ENCODE results near the gene CHRM5.
A peak's percentile ranks its signal among the peaks of the same experiment; 100 is the strongest.
"Not testable (repeated sequence)": the region's sequence is repeated elsewhere in the genome, so short reads cannot be mapped to it uniquely, and the experiment has no call there.

The CHRM5 gene

GRCh38 chr15:33994005-33994615 is 25.8 kb downstream of the CHRM5 start:
- no peak for DNase-seq

DNA sequence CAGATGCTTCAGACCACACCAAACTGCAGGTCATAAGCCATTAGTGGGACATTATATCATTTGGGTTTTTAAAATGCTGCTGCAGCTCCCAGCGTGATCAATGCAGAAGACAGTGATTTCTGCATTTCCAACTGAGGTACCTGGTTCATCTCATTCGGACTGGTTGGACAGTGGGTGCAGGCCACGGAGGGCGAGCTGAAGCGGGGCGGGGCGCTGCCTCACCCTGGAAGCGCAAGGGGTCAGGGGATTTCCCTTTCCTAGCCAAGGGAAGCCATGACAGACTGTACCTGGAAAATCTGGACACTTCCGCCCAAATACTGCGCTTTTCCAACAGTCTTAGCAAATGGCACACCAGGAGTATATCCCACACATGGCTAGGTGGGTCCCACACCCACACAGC is 27.4 kb downstream of the CHRM5 start:
- not testable (repeated sequence) for DNase-seq

DNA sequence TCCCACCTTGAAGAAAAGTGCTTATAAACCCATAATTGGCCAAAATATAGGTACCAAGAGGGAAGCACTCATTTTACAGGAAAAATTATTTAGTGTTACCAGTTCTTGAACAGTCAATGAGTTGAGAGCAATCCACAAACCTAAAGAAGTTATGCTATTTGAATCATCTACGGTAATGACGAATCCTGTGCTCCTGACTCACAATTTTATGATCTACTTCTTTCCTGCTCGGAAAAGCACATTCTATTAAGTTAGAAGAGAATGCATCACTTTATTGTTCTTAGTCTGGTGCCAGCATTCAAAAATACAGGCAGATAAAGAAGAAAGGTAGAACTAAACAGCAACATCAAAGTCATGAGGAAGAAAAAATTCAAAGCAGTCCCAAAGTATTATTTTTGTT is 33.2 kb downstream of the CHRM5 start:
- no peak for DNase-seq

GRCh38 chr15:34006381-34006780 is 38.1 kb downstream of the CHRM5 start:
- DNase-seq, result no peak

DNA sequence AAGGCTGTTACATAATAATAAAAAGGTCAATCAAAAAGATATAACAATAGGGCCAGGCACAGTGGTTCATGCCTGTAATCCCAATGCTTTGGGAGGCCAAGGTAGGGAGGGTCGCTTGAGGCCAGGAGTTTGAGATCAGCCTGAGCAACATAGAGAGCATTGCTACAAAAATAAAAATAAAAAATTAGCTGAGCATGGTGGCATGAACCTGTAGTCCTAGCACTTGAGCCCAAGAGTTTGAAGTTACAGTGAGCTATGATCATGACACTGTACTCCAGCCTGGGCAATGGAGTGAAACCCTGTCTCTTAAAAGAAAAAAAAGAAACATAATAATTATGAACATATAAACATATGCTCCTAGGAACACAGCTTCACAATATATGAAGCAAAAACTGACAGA is 41.4 kb downstream of the CHRM5 start:
- no peak for DNase-seq

DNA sequence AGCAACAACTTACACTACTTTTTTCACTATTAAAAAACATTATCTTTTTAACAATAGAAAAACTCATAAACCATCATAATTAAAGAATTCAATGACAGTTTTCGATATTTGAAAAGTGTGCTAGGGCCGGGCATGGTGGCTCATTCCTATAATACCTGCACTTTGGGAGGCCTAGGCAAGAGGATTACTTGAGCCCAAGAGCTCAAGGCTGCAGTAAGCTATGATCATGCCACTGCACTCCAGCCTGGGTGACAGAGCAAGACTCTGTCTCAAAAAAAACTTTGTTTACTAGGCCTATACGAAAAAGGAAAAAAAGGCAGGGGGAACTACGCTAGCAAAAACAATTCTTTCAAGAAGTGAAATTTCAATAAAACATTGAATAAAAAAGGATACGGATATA is 42.6 kb downstream of the CHRM5 start:
- no peak for DNase-seq

- DNase-seq, result no peak
These were observed 43.2 kb downstream of the CHRM5 start for GRCh38 chr15:34011481-34011880.

DNA sequence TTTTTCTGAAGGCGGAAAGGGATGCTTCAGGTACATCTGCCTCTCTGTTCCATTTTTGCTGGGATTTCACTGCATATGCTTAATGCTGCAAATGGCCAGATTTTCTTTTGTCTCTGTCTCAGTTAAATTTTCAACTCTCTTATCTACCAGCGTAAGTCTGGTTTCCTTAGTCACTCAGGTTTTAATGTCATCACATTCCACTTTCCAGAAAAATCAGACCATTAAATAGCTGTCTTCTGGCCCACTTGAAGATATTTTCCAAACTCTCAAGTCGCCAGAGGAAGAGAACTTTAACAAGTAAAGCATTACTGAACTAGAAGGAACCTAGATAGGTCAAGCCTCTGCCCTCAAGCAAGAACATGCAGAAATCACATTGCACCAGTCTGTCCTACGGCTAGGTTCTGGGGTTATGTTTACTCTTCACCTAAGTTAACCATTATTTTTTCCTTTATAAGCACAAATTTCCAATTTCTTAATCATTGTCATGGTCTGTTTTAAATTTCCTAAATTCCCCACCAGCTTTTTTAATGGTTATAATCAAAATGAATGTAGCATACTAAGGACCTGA is 44.2 kb downstream of the CHRM5 start:
- no peak for DNase-seq

- DNase-seq, result no peak
These were observed 45.4 kb downstream of the CHRM5 start for GRCh38 chr15:34013746-34014145.

DNA sequence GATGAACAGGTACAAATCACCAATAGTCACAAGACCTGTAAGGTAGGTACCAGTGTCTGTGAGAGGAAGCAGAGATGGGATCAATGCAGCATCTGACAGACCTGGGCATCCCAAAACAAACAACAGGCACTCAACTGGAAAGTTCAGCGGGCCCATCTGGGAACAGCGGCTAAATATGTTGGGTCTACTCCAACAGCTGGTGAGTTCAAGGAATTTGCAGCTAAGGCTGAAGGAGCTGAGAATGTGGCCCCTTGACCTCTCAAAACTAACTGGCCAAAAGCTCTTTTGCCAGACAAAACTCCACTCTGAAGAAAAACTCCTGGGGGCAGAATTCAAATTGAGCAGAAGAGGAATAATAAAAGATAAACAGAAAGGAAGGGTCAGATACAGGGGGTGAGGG is 46.3 kb downstream of the CHRM5 start:
- DNase-seq, result no peak

GRCh38 chr15:34018021-34018645 is 49.8 kb downstream of the CHRM5 start:
- no peak for DNase-seq

GRCh38 chr15:34018738-34019137 is 50.4 kb downstream of the CHRM5 start:
- DNase-seq, result not testable (repeated sequence)

GRCh38 chr15:34019369-34019990 is 51.2 kb downstream of the CHRM5 start:
- DNase-seq, result no peak

DNA sequence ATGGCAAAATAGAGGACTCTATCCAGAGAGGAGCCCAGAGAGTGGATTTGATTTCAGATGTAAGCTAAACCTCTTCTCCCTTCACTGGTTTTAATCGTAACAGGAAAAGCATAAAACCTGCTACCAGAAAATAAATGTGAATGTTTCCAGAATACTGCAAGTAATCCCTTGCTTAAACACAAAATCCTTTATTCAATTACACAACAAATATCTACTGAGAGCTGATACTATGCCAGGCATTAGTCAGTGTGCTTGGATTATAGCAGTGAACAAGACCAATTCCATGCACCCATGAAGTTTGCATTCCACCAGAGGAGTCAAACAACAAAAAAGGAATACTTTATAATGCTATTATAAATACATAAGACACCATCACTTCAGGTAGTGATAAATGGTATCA is 55.6 kb downstream of the CHRM5 start:
- DNase-seq, result no peak

- no peak for DNase-seq
These were observed 57.0 kb downstream of the CHRM5 start for GRCh38 chr15:34025252-34025651.

GRCh38 chr15:34027606-34028005 is 59.3 kb downstream of the CHRM5 start:
- no peak for DNase-seq

GRCh38 chr15:34031987-34032760 is 63.9 kb downstream of the CHRM5 start:
- DNase-seq, result no peak

- DNase-seq, result peak; percentile 57
These were observed 70.0 kb downstream of the CHRM5 start for GRCh38 chr15:34038023-34038870.

DNA sequence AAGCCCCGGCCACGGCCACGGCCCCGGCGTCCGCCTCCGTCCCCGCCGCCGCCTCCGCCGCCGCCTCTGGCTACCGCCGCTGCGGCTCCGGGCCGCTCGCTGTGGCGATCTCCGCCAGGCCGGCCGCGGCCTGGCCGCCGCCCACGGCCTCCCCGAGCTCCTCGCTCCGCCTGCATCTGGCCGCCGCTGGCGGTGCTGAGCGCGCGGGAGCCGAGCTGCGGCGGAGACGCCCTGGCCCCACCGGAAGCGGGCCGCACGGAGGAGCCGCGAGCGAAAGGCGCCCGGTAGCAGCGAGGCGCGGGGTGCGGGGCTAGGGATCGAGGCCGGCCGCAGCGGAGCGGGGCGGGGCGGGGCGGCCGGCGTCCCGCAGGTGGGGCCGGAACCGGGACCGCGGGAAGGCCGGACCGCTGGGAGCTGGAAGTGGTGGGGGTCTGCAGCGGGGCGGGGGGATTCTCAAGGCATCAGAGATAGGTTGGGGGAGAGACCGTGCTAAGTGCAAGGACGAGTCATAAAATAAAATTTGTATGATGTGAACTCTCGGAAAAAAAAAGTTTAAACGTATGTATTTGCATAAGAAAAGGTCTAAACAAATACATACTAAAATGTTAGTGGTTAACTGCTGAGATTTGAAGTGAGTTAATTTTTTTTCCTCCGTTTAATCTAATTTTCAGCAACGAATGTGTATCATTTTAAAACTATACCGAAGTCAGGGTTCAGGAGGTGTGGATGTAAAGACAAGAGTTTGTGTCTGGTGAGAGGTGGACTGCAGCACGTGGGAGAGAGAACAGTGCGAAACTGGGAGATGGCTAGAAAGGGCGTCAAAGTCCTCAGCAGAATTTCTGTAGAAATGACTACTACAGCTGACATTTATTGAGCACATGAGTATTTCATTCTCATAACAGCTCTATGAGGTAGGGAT is 70.8 kb downstream of the CHRM5 start, which contains the start of gene AVEN:
AVEN (minus strand) TSS at position 334 of the 919 bp plus-strand sequence; CDS start at position 176, 158 bp downstream.
- peak; percentile 49 for DNase-seq

GRCh38 chr15:34039790-34040113 is 71.5 kb downstream of the CHRM5 start:
- DNase-seq, result no peak

DNA sequence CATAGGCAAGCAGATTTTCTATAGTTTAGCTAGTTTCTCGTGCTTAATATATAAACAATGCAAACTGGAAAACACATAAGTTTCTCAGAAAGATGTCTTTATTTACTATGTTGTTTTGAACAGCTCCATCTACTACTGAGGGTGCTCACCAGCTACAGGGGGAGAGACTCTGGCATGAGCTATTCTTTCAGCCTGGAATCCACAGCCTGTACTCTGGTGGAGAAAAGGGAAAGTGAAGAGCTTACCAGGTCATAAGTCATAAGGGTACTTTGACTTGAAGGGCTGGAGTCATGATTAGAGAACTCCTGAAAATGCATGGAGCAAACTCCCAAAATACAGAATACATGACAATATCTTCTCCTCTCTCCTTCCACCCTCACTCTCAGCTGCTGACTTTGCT is 75.1 kb downstream of the CHRM5 start:
- no peak for DNase-seq
